Measurements from ENCODE around the gene APC2.

DNA sequence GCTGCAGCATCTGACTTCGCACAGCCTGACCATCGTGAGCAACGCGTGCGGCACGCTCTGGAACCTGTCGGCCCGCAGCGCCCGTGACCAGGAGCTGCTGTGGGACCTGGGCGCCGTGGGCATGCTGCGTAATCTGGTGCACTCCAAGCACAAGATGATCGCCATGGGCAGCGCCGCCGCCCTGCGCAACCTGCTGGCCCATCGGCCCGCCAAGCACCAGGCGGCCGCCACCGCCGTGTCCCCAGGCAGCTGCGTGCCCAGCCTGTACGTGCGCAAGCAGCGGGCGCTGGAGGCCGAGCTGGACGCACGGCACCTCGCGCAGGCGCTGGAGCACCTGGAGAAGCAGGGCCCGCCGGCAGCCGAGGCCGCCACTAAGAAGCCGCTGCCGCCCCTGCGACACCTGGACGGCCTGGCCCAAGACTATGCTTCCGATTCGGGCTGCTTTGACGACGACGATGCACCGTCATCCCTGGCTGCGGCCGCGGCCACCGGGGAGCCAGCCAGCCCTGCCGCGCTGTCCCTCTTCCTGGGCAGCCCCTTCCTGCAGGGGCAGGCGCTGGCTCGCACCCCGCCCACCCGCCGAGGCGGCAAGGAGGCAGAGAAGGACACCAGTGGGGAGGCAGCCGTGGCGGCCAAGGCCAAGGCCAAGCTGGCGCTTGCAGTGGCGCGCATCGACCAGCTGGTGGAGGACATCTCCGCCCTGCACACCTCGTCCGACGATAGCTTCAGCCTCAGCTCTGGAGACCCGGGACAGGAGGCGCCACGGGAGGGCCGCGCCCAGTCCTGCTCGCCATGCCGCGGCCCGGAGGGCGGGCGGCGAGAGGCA is 15.5 kb downstream of the APC2 start:
- TF ChIP-seq, protein P1, sequence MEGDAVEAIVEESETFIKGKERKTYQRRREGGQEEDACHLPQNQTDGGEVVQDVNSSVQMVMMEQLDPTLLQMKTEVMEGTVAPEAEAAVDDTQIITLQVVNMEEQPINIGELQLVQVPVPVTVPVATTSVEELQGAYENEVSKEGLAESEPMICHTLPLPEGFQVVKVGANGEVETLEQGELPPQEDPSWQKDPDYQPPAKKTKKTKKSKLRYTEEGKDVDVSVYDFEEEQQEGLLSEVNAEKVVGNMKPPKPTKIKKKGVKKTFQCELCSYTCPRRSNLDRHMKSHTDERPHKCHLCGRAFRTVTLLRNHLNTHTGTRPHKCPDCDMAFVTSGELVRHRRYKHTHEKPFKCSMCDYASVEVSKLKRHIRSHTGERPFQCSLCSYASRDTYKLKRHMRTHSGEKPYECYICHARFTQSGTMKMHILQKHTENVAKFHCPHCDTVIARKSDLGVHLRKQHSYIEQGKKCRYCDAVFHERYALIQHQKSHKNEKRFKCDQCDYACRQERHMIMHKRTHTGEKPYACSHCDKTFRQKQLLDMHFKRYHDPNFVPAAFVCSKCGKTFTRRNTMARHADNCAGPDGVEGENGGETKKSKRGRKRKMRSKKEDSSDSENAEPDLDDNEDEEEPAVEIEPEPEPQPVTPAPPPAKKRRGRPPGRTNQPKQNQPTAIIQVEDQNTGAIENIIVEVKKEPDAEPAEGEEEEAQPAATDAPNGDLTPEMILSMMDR (IDR thresholded peaks at IDR 0.05) = peak in 3 of 4 experiments; percentile 23 to 44 (median 33)
- no peak for TF ChIP-seq EP300 (IDR thresholded peaks at IDR 0.05)
- TF ChIP-seq POLR2A (IDR thresholded peaks at IDR 0.05) = no peak

Data from sigmoid colon (tissue), 4 donors.